Lung (tissue), 12 donors: ENCODE data around the gene PIP5K1B. TPM values are rescaled to one million over a fixed set of nuclear protein-coding genes. Genes with fewer than 3 reads are reported as not detected.

Experiments used
- ATAC-seq: fragments of 200-7000 bp; cut with Tn5 transposase; one replicate; pipeline ENCODE4 v1.9.1; 2020; ENCODE audit warnings: moderate number of reproducible peaks; ENCODE audit not compliant: insufficient read depth, low FRiP score
- DNase-seq, 3 donors: peaks; one replicate each; pipeline ENCODE4 v3.0.0-alpha.2; 2013 to 2017
- H3K27ac ChIP-seq, 2 donors: one replicate each; pipeline ENCODE4 v1.5.1; 2013; ENCODE audit warnings: mild to moderate bottlenecking in 2 of 2, moderate library complexity in 2 of 2, control low read depth in 1 of 2, inconsistent platforms in 1 of 2, low read depth in 1 of 2, low read length in 1 of 2
- H3K27me3 ChIP-seq, 3 donors: one replicate each; pipeline ENCODE4 v1.5.1; 2013; ENCODE audit warnings: low read length in 2 of 3; ENCODE audit not compliant: control insufficient read depth in 3 of 3, insufficient read depth in 3 of 3
- H3K36me3 ChIP-seq, 4 donors: one replicate each; pipeline ENCODE4 v1.5.1; 2013; ENCODE audit warnings: low read length in 4 of 4, mild to moderate bottlenecking in 1 of 4, moderate library complexity in 1 of 4; ENCODE audit not compliant: control insufficient read depth in 4 of 4, insufficient read depth in 4 of 4
- H3K4me1 ChIP-seq, 5 donors: one replicate each; pipeline ENCODE4 v1.5.1; 2013; ENCODE audit warnings: low read length in 5 of 5, mild to moderate bottlenecking in 2 of 5, moderate library complexity in 1 of 5; ENCODE audit not compliant: control insufficient read depth in 5 of 5, insufficient read depth in 5 of 5
- H3K4me3 ChIP-seq: one replicate; pipeline ENCODE4 v1.5.1; 2013; ENCODE audit warnings: mild to moderate bottlenecking, control low read depth, moderate library complexity
- H3K9ac ChIP-seq, 2 donors: one replicate each; pipeline ENCODE4 v1.5.1; 2013; ENCODE audit warnings: low read length in 2 of 2, control low read depth in 1 of 2; ENCODE audit not compliant: insufficient read depth in 1 of 2
- H3K9me3 ChIP-seq, 4 donors: one replicate each; pipeline ENCODE4 v1.5.1; 2013; ENCODE audit warnings: low read length in 3 of 4, mild to moderate bottlenecking in 1 of 4, moderate library complexity in 1 of 4; ENCODE audit not compliant: control insufficient read depth in 4 of 4, insufficient read depth in 3 of 4
- CTCF ChIP-seq: IDR thresholded peaks from 2 replicates; pipeline ENCODE4 v1.5.1; 2012; ENCODE audit warnings: mild to moderate bottlenecking; ENCODE audit errors: control extremely low read depth, extremely low read depth
- WGBS, 2 donors: extraction: QIAGEN DNeasy Blood & Tissue Kit; methylation state at CpG; one replicate each; pipeline ENCODE4 v1.1.7; 2013; 5-methylcytosine and 5-hydroxymethylcytosine counted together
- polyA plus RNA-seq, 2 donors: library from polyadenylated mRNA; stranded (reverse); fragments of 200-250 nt; gene quantifications; one replicate each; pipeline ENCODE4 v1.2.1, GENCODE V29; 2013
- total RNA-seq, 2 donors: library from RNA; depleted of rRNA in 1 of 2; stranded (reverse); fragments of >200 nt in 1 of 2; gene quantifications; one replicate each; pipeline ENCODE4 v1.2.1, GENCODE V29; 2014 to 2021
- donor health status: control.
- donor health status: control.
- donor health status: Bipolar disorder and iron deficiency.
- donor health status: healthy.
- donor health status: DM: yes; HTN: yes; CAD: no.

The PIP5K1B gene
- total and polyA plus RNA-seq, 4 donors = 6.6 to 28.2 (median 15.6) TPM

GRCh38 chr9:68708513-68708912 is 3.5 kb downstream of the PIP5K1B start:
- no peak overlapping the region for H3K4me3 ChIP-seq
- ATAC-seq (no peak), DNase-seq (no peak)
- H3K9me3 ChIP-seq = peaks cover 0 to 2% (median 0%) of the 10 kb centered on the region in 4 donors
- no peak overlapping the region for H3K27ac ChIP-seq
- TF ChIP-seq CTCF = no peak
- H3K4me1 ChIP-seq = peaks cover 0 to 16% (median 5%) of the 10 kb centered on the region in 5 donors
- no peaks in the 10 kb centered on the region for H3K36me3 ChIP-seq
- no peak overlapping the region for H3K9ac ChIP-seq
- peaks cover 0 to 52% (median 33%) of the 10 kb centered on the region in 3 donors for H3K27me3 ChIP-seq
- 84 to 85% methylated on average over 3 of the region's 3 CpGs for whole genome bisulfite sequencing, 2 donors

GRCh38 chr9:68709291-68710110 is 4.5 kb downstream of the PIP5K1B start:
- H3K4me1 ChIP-seq = peaks cover 0 to 13% (median 4%) of the 10 kb centered on the region in 5 donors

GRCh38 chr9:68710111-68710471 is 5.1 kb downstream of the PIP5K1B start:
- H3K9me3 ChIP-seq = peaks cover 0 to 2% (median 0%) of the 10 kb centered on the region in 4 donors
- H3K27me3 ChIP-seq = peaks cover 0 to 43% (median 22%) of the 10 kb centered on the region in 3 donors
- ATAC-seq = no peak
- no peaks in the 10 kb centered on the region for H3K36me3 ChIP-seq
- H3K9ac ChIP-seq = no peak overlapping the region
- DNase-seq = no peak
- peaks cover 0 to 10% (median 2%) of the 10 kb centered on the region in 5 donors for H3K4me1 ChIP-seq
- no peak overlapping the region for H3K27ac ChIP-seq
- WGBS, 2 donors = 62 to 63% methylated on average over 1 of the region's 1 CpG
- no peak overlapping the region for H3K4me3 ChIP-seq
- no peak for TF ChIP-seq CTCF

More at GRCh38 chr9:68709291-68710110, 4.5 kb downstream of the PIP5K1B start:
- Histone ChIP-seq H3K4me3 (no peak overlapping the region), H3K9me3 (peaks cover 0 to 2% (median 0%) of the 10 kb centered on the region in 4 donors), H3K27me3 (peaks cover 0 to 43% (median 23%) of the 10 kb centered on the region in 3 donors), H3K9ac (no peak overlapping the region), H3K27ac (peak overlapping the region in 1 of 2 donors; percentile 1), H3K36me3 (no peaks in the 10 kb centered on the region)
- TF ChIP-seq CTCF = no peak
- WGBS, 2 donors = 92 to 95% methylated on average over 8 of the region's 8 CpGs
- no peak for ATAC-seq
- no peak for DNase-seq
